Panc1 (cell line): ENCODE data around the gene LBR. TPM values are rescaled to one million over a fixed set of nuclear protein-coding genes. Genes with fewer than 3 reads are reported as not detected.

Experiments
- ATAC-seq: fragments of 200-7000 bp; cut with Tn5 transposase; 2 replicates; pipeline ENCODE4 v1.9.1; 2020; ENCODE audit warnings: mild to moderate bottlenecking, moderate library complexity
- BruUV-seq: library from RNA; stranded (reverse); fragments of 400-500 nt; replicated peaks from 2 replicates; lab custom pipeline; 2021; lab: Mats Ljungman, UMichigan
- CTCF ChIA-PET: fragments of 300-600 bp; sonication (Branson Sonifier 250); formaldehyde crosslinking; loops from one replicate; lab custom pipeline; 2022; ENCODE audit warnings: antibody characterized with exemption; lab: Charles Lee
- POLR2A ChIA-PET: fragments of 300-600 bp; sonication (Branson Sonifier 250); formaldehyde crosslinking; loops from one replicate; lab custom pipeline; 2022; ENCODE audit warnings: antibody characterized with exemption; lab: Charles Lee
- DNase-seq: peaks from one replicate; pipeline ENCODE4 v3.0.0-alpha.2; 2010; ENCODE audit warnings: low read depth, low spot score
- H3K27ac ChIP-seq: 2 replicates; pipeline ENCODE4 v1.5.1; 2011; ENCODE audit warnings: mild to moderate bottlenecking, low read length, inconsistent platforms
- H3K27me3 ChIP-seq: fragments of 200-500 bp; sonication (Bioruptor generic); 2 replicates; pipeline ENCODE4 v1.6.0; 2014; ENCODE audit warnings: low read length, inconsistent platforms; ENCODE audit not compliant: control insufficient read depth, insufficient read depth
- H3K36me3 ChIP-seq: fragments of 200-500 bp; sonication (Bioruptor generic); 2 replicates; pipeline ENCODE4 v1.5.1; 2014; ENCODE audit warnings: inconsistent platforms, mild to moderate bottlenecking, low read length, moderate library complexity; ENCODE audit not compliant: control insufficient read depth, insufficient read depth
- H3K4me1 ChIP-seq: 2 replicates; pipeline ENCODE4 v1.5.1; 2011; ENCODE audit warnings: inconsistent platforms, mild to moderate bottlenecking, low read length, moderate library complexity; ENCODE audit not compliant: control insufficient read depth, insufficient read depth
- H3K4me3 ChIP-seq, 2 experiments: 2 replicates each; pipeline ENCODE4 v1.5.1; 2011 to 2012; ENCODE audit warnings: low read depth in 2 of 2, low read length in 2 of 2, mild to moderate bottlenecking in 2 of 2, inconsistent platforms in 1 of 2, moderate library complexity in 1 of 2
- H3K9me3 ChIP-seq: fragments of 200-500 bp; sonication (Bioruptor generic); 2 replicates; pipeline ENCODE4 v1.5.1; 2014; ENCODE audit warnings: low read depth, mild to moderate bottlenecking, inconsistent platforms, low read length, moderate library complexity; ENCODE audit not compliant: control insufficient read depth, insufficient read depth
- POLR2AphosphoS5 ChIP-seq: IDR thresholded peaks from 2 replicates; pipeline ENCODE4 v1.6.1; 2012; ENCODE audit warnings: mild to moderate bottlenecking, low read depth, low read length, moderate library complexity
- SIN3A ChIP-seq: IDR thresholded peaks from 2 replicates; pipeline ENCODE4 v1.6.1; 2012; ENCODE audit warnings: low read depth, mild to moderate bottlenecking, low read length, moderate library complexity, borderline replicate concordance; ENCODE audit not compliant: insufficient read depth
- TCF7L2 ChIP-seq: IDR thresholded peaks from 2 replicates; pipeline ENCODE4 v1.6.1; 2011; ENCODE audit warnings: mild to moderate bottlenecking, low read depth, low read length, inconsistent platforms
- in situ Hi-C: cut with HindIII; loops from 2 replicates; pipeline ENCODE4 v1.10.0; 2016; ENCODE audit warnings: low sequenced_read_pairs, low pct_unique_long_range_greater_than_20kb
- intact Hi-C: fragments of 100-400 bp; cut with micrococcal nuclease; formaldehyde crosslinking; loops from one replicate; pipeline ENCODE4 v1.10.0; 2022; ENCODE audit not compliant: unreplicated experiment
- total RNA-seq: library from RNA; stranded (reverse); gene quantifications from one replicate; pipeline ENCODE4 v1.2.1, GENCODE V29; 2021; ENCODE audit not compliant: unreplicated experiment
- TF ChIP-seq, protein P1 (sequence below): fragments of 450-650 bp; IDR thresholded peaks from 2 replicates; pipeline ENCODE4 v1.5.1; 2017; ENCODE audit warnings: mild to moderate bottlenecking
- TF ChIP-seq, protein P2 (sequence below), 2 experiments: IDR thresholded peaks; 2 replicates each; pipeline ENCODE4 v1.6.1; 2011 to 2012; ENCODE audit warnings: low read depth in 2 of 2, control low read depth in 1 of 2, low read length in 1 of 2, mild to moderate bottlenecking in 1 of 2, moderate library complexity in 1 of 2; ENCODE audit not compliant: insufficient read depth in 1 of 2

LBR gene
- total RNA-seq, 1 experiment from 2014 or later, result 58.2 TPM

- Histone ChIP-seq H3K27ac (no peak overlapping the region), H3K4me1 (peaks cover 12% of the 10 kb centered on the region), H3K27me3 (no peaks in the 10 kb centered on the region), H3K9me3 (no peaks in the 10 kb centered on the region), H3K4me3 (no peak overlapping the region), H3K36me3 (peaks cover 8% of the 10 kb centered on the region)
- BruUV-seq, result no TSS peak
- no peak for TF ChIP-seq TCF7L2
- no peak for TF ChIP-seq POLR2AphosphoS5
- TF ChIP-seq, protein P1, sequence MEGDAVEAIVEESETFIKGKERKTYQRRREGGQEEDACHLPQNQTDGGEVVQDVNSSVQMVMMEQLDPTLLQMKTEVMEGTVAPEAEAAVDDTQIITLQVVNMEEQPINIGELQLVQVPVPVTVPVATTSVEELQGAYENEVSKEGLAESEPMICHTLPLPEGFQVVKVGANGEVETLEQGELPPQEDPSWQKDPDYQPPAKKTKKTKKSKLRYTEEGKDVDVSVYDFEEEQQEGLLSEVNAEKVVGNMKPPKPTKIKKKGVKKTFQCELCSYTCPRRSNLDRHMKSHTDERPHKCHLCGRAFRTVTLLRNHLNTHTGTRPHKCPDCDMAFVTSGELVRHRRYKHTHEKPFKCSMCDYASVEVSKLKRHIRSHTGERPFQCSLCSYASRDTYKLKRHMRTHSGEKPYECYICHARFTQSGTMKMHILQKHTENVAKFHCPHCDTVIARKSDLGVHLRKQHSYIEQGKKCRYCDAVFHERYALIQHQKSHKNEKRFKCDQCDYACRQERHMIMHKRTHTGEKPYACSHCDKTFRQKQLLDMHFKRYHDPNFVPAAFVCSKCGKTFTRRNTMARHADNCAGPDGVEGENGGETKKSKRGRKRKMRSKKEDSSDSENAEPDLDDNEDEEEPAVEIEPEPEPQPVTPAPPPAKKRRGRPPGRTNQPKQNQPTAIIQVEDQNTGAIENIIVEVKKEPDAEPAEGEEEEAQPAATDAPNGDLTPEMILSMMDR, result no peak
- TF ChIP-seq, protein P2, sequence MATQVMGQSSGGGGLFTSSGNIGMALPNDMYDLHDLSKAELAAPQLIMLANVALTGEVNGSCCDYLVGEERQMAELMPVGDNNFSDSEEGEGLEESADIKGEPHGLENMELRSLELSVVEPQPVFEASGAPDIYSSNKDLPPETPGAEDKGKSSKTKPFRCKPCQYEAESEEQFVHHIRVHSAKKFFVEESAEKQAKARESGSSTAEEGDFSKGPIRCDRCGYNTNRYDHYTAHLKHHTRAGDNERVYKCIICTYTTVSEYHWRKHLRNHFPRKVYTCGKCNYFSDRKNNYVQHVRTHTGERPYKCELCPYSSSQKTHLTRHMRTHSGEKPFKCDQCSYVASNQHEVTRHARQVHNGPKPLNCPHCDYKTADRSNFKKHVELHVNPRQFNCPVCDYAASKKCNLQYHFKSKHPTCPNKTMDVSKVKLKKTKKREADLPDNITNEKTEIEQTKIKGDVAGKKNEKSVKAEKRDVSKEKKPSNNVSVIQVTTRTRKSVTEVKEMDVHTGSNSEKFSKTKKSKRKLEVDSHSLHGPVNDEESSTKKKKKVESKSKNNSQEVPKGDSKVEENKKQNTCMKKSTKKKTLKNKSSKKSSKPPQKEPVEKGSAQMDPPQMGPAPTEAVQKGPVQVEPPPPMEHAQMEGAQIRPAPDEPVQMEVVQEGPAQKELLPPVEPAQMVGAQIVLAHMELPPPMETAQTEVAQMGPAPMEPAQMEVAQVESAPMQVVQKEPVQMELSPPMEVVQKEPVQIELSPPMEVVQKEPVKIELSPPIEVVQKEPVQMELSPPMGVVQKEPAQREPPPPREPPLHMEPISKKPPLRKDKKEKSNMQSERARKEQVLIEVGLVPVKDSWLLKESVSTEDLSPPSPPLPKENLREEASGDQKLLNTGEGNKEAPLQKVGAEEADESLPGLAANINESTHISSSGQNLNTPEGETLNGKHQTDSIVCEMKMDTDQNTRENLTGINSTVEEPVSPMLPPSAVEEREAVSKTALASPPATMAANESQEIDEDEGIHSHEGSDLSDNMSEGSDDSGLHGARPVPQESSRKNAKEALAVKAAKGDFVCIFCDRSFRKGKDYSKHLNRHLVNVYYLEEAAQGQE (IDR thresholded peaks at IDR 0.05; ENCODE audit: insufficient read depth in 1 of 2, low read depth in 2 of 2, low read length in 1 of 2), result no peak
- TF ChIP-seq SIN3A, result no peak
- ChIA-PET CTCF (no interaction called here), POLR2A (no interaction called here)
- intact Hi-C loops (no loop called here), in situ Hi-C loops (no loop called here)
- no peak for ATAC-seq
- no peak for DNase-seq
These were observed 9.2 kb downstream of the LBR start for GRCh38 chr1:225418598-225418997.

- peaks cover 8% of the 10 kb centered on the region for H3K36me3 ChIP-seq
- in situ Hi-C loops, result no loop called here
- ChIA-PET POLR2A (interaction anchor here (0.5 kb wide), 1 partner anchor 9 kb away, joined by 8 read pairs; no protein-coding TSS in a partner anchor), CTCF (no interaction called here)
- H3K27me3 ChIP-seq, result no peaks in the 10 kb centered on the region
- no peak overlapping the region for H3K4me3 ChIP-seq
- BruUV-seq, result no TSS peak
- DNase-seq (no peak), ATAC-seq (no peak)
- no peaks in the 10 kb centered on the region for H3K9me3 ChIP-seq
- intact Hi-C loops, result no loop called here
- TF ChIP-seq, protein P1, result no peak
- peaks cover 6% of the 10 kb centered on the region for H3K4me1 ChIP-seq
- no peak overlapping the region for H3K27ac ChIP-seq
These were observed 9.8 kb downstream of the LBR start for GRCh38 chr1:225418059-225418458.
